Measurements from ENCODE around the gene NRG2.

DNA sequence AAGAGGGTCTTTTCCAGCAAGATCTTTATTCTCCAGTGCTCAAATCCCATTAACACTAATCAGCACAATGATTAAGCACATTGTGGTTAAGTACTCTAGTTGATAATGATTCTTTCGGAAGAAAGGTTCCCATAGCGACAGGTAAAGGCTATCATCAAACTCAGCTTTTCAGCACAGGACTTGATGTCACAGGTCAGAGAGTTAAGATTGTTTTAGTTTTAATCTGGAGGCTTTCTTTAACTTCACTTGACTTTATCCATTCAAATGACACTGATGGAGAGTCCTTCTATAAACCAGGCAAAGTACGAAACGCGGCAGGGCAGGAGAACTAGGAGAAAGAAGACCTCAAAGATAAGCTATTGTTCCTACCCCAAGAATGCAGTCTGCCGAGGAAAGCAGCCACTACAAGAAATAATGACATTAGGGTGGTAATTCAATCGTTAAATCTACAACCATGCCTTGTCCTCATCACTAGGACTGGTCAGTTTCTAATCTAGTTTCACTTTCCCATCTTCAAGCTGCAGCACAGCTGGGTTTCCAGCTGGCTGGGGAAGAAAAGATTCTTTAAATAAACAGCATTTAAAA is 4.6 kb downstream of the NRG2 start:
- TF ChIP-seq POLR2AphosphoS5 (IDR thresholded peaks at IDR 0.05; ENCODE audit: borderline replicate concordance, low read depth, low read length) (no peak), EZH2 (IDR thresholded peaks at IDR 0.05) (no peak), FOXP2 (optimal IDR thresholded peaks at IDR 0.05; ENCODE audit: control extremely low read depth, extremely low read length, insufficient read depth) (no peak)

All from SK-N-MC (cell line).